HG03280 (cell line): Measurements from ENCODE around the gene DHX8.
"Not testable (repeated sequence)": the region's sequence is repeated elsewhere in the genome, so short reads cannot be mapped to it uniquely, and the experiment has no call there.

Experiments
- ATAC-seq: cut with Tn5 transposase; IDR thresholded peaks from one replicate; pipeline ENCODE4 v1.9.1; 2021; ENCODE audit warnings: mild to moderate bottlenecking, moderate library complexity; ENCODE audit not compliant: unreplicated experiment

The DHX8 gene

GRCh38 chr17:43459878-43460277, 23.9 kb upstream of the DHX8 start:
- ATAC-seq, result not testable (repeated sequence)

GRCh38 chr17:43461185-43461584, 22.6 kb upstream of the DHX8 start:
- ATAC-seq, result no peak

GRCh38 chr17:43462569-43462968, 21.2 kb upstream of the DHX8 start:
- not testable (repeated sequence) for ATAC-seq

- ATAC-seq, result no peak
Observed at GRCh38 chr17:43463241-43463640, 20.5 kb upstream of the DHX8 start.

GRCh38 chr17:43464046-43464445, 19.7 kb upstream of the DHX8 start:
- no peak for ATAC-seq

GRCh38 chr17:43465049-43465448, 18.7 kb upstream of the DHX8 start:
- no peak for ATAC-seq

- no peak for ATAC-seq
Observed at GRCh38 chr17:43467981-43468581, 15.7 kb upstream of the DHX8 start.

GRCh38 chr17:43468691-43469139, 15.1 kb upstream of the DHX8 start:
- ATAC-seq, result no peak

- ATAC-seq, result no peak
Observed at GRCh38 chr17:43469145-43469544, 14.6 kb upstream of the DHX8 start.

GRCh38 chr17:43471585-43472160, 12.1 kb upstream of the DHX8 start:
- ATAC-seq, result no peak

- ATAC-seq, result no peak
Observed at GRCh38 chr17:43475494-43476089, 8.2 kb upstream of the DHX8 start.

- not testable (repeated sequence) for ATAC-seq
Observed at GRCh38 chr17:43476306-43476705, 7.5 kb upstream of the DHX8 start.

- ATAC-seq, result no peak
Observed at GRCh38 chr17:43477832-43478634, 5.7 kb upstream of the DHX8 start.

GRCh38 chr17:43479948-43480347, 3.8 kb upstream of the DHX8 start:
- ATAC-seq, result no peak

- no peak for ATAC-seq
Observed at GRCh38 chr17:43482103-43483012, 1.4 kb upstream of the DHX8 start.

- ATAC-seq, result no peak
Observed at GRCh38 chr17:43490621-43491020, 6.8 kb downstream of the DHX8 start.

- not testable (repeated sequence) for ATAC-seq
Observed at GRCh38 chr17:43509440-43509839, 25.7 kb downstream of the DHX8 start.

GRCh38 chr17:43511199-43511598, 27.4 kb downstream of the DHX8 start:
- not testable (repeated sequence) for ATAC-seq

GRCh38 chr17:43515656-43516055, 31.9 kb downstream of the DHX8 start:
- no peak for ATAC-seq

- ATAC-seq, result no peak
Observed at GRCh38 chr17:43517161-43517560, 33.4 kb downstream of the DHX8 start.
